HG03025 (cell line): Measurements from ENCODE around the gene PASK.
"Not testable (repeated sequence)": the region's sequence is repeated elsewhere in the genome, so short reads cannot be mapped to it uniquely, and the experiment has no call there.

Experiments
- ATAC-seq: cut with Tn5 transposase; IDR thresholded peaks from one replicate; pipeline ENCODE4 v1.9.1; 2021; ENCODE audit warnings: mild to moderate bottlenecking, moderate library complexity; ENCODE audit not compliant: unreplicated experiment, low FRiP score

Gene PASK

DNA sequence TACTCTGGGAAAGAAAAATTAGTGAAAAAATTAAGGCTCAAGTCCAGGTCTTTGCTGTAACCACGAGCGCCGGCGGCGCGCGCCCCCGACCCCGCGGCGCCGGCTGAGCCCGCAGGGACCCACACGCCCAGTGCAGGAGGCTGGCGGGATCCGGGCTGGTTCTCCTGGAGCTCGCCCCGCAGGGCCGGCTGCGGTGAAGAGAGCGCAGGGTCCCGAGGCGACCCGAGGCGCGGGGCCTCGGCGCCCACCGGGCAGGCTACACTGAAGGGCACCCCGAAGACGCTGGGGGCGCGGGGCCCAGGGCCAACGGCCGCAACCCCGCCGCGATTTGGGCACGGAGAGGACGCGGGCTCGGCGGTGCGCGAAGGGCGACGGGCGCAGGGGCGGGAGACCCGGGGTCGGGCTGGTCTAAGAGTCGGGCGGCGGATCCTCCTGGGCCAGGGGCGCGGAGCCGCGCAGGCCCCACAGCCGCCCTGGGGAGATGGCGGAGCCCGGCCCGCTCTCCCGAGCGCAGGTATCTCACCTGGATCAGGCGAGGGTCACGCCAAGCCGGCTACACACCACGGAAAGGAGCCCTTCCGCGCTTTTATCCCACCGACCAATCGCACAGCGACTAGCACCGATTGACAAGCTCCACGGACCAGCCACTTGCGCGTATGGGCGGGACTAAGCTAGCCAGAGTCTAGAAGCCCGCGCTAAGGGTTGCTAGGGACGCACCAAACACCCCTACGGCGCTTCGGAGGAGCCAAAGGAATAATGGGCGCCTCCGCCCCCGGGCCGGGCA, at the start of gene PASK:
Gene PASK (minus strand): TSS at position 582 of the 784 bp plus-strand sequence. CDS start 6,440 bp downstream, outside the sequence.
- peak; percentile 67 for ATAC-seq

DNA sequence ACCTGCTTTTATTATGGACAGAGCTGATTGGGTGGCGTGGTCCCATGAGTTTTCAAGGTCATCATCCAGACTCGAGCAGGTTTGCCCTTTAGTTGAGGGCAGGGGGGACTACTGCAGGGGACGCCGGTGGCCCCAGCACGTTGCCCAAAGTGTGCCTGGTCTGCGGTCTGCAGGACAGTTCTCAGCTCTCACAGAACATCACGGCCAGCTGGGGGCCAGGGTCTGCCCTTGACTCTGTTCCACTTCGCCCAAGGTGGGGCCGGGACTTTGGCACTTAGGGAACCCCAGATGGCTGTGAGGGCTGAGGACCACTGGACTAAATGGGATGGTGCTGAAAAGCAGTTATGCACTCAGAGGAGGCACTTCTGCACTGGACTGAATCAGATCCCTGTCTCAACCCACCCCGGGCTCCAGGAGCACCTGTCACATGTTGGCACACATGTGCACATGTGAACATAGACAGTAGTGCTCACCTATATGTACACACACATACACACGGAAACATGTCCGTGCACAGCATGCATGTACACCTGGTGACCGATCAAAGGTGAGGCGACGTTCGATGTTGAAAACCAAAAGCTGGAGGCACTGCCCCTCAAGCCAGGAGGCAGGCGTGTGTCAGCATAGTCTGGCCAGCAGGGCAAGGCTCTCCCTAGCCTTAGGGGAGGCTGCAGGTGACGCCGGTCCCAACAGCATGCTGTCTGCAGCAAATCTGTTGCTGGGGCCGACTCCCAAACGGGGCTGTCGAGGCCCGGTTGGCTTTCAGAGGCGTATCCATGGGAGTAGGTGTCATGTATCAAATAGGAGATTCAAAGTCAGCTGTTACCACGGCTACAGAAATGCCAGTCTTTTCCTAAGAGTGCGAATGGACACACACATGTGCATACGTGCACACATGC, 49.4 kb upstream of the PASK start:
- no peak for ATAC-seq

GRCh38 chr2:241197947-241198346, 48.7 kb upstream of the PASK start:
- ATAC-seq: no peak

GRCh38 chr2:241197246-241197645, 48.0 kb upstream of the PASK start:
- not testable (repeated sequence) for ATAC-seq

- ATAC-seq: no peak
Observed at GRCh38 chr2:241195506-241196130, 46.3 kb upstream of the PASK start.

DNA sequence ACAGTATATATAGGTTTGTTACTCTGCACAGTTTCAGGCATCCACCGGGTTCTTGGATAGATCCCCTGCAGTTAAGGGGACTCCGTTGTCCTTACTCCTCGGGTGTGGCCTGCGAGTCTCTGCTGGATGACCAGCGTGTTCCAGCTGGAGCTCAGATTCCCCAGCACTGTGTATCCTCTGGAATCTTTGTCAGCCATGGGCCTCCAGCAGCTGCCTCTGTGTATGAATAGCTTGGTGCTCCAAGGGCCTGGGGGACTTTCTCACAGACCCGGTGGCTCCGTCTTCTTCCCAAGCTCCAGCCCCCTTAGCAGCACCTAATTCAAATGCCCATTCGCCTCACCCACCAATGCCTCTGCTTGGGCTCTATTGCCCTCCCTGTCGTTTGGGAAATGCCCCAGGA, 45.5 kb upstream of the PASK start:
- no peak for ATAC-seq

GRCh38 chr2:241193271-241193670, 44.0 kb upstream of the PASK start:
- ATAC-seq: no peak

DNA sequence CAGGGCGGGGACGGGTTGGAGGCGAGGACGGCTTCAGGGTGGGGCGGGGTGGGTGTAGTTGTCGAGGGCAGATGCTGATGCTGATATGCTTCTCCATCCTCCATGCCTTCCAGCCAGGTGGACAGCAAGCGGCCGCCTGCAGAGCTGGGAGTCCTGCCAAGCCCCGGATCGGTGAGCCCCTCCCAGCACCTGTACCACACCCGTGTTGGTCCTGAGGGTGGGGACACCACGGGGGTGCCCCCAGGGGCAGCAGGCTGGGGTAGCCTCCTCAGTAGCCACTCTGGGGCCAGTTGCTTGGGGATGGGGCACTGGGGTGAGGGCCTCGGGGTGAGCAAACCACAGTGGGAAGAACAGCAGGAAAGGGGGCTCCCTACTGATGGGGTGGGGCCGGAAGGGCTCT, 41.8 kb upstream of the PASK start:
- no peak for ATAC-seq

DNA sequence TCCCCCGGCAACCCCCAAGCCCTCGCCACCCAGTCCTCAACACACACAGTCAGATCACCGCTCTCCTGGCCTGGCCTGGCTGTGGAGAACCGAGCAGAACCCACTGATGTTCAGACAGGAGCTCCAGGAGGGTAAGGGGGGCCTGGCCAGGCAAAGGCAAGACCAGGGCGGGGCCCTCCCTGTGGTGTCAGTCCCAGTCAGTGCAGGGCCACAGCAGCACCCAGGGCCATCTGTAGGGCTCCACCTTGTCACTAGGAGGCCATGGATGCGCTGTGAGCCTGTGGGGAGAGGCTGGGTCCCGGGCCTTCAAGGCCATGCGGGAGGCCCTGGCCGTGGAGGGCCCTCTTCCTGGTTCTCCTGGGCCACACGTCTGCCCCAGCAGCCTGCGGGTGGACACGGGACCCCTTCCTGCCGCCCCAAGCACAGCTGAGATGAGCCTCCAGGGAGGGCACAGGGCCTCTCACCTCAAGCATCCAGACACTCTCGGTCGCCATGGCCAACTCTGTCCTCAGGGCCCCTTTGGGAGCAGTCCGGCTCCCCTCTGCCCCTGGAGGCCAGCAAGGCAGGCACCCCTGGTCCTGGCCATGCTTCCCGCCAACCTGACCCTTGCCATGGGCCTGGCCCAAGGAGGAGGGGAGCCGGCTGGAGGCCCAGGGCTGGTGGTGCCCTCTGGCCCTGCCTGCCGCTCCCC, 41.2 kb upstream of the PASK start:
- no peak for ATAC-seq

GRCh38 chr2:241189856-241190201, 40.6 kb upstream of the PASK start:
- no peak for ATAC-seq

DNA sequence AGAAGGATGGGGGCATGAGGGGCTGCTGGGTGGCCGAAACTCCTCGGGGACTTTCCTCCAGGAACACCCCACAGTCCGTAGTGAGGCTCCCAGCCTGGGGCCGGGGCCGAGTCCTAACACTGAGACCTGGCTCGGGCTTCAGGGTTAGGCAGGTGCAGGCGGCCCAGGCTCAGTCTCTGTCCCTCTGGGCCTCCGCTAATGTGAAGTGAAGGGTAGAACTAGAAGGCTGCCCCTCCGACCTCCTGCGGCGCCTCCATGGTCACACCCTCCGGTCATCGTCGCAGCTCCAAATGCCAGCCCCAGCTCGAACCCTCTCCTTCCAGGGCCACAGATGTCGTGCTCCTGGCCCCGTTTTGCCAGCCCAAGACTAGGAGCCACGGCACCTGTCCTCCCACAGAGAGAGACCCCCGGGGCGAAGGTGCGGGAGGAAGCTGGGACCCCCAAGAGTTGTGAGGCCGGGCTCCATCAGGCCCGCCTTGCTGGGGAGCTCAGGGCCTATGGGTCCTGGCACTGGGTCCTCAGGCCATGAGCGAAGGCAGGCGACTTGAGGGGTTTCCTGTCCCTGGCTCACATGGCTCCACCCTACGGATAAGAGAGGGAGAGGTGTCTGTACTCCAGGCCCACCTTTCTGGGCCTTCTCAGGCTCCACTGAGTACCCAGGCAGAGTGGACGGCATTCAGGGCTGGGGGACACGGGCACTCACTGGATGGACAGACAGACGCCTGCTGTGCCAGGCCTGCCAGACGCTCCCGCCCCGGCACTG, 40.0 kb upstream of the PASK start:
- no peak for ATAC-seq

DNA sequence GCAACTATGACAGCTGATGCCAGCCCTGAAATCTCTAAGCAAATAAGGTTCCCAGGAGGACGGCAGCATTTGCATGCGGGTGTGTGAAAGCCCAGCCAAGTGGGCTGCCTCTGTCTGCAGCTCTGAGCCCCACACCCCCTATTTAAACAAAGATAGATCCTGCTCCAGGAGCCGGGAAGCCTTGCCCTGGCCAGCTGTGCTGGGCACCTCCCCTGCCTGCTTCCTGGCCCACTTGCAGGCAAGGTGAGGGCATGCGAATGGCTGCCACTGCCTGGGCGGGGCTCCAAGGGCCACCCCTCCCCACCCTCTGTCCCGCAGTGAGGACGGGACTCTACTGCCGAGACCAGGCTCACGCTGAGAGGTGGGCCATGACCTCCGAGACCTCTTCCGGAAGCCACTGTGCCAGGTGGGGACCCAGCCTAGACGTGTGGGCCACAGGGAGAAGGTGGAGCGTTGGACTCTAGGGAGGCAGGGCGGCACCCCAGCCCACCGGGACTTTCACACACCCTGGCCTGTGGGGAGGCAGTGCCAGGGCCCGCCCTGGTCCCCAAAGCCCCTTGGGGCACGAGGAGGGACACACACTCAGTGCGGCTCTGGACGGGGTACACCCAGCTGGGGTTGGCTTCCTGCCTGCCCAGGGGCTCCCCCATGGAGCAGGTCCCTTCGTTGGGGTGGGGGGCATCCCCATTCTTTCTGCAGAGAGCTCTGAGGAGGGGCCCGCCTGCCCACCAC, 39.3 kb upstream of the PASK start, which contains the start of gene ANO7:
Gene ANO7 (plus strand): TSS at position 317 of the 732 bp plus-strand sequence. CDS start 1,387 bp downstream, outside the sequence.
- no peak for ATAC-seq

DNA sequence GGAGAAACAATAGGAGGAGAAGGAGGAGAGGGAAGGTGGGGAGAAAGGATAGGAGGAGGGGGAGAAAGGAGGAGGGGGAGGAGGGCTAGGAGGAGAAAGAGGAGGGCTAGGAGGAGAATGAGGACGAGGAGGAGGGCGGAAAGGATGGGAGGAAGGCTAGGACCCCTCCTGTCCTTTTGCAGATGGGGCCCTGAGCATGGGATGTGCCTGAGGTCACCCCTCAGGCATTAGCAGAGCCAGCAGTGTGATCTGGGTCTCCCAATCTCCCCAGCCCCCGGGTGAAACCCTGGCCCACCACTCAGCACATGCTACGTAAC, 38.6 kb upstream of the PASK start:
- no peak for ATAC-seq

GRCh38 chr2:241187101-241187917, 38.0 kb upstream of the PASK start:
- ATAC-seq: no peak

DNA sequence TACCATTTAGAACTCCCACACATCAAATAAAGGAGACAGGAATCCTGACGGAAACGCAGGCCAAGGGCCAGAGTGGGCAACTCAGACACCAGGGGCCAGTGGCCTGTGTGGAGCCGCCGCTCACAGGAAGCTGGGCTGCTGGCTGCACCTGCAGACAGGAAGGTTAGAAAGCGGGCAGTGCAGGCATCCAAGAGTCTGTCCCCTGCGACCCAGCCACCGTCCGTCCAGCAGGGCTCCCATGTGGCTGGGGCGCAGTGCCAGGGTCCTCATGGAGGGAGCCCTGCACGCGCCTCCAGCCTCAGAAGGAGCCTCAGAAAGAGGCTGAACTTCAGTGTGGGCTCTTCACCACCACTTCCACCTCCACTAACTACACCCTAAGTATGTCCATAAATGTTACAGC, 36.7 kb upstream of the PASK start:
- ATAC-seq: no peak

DNA sequence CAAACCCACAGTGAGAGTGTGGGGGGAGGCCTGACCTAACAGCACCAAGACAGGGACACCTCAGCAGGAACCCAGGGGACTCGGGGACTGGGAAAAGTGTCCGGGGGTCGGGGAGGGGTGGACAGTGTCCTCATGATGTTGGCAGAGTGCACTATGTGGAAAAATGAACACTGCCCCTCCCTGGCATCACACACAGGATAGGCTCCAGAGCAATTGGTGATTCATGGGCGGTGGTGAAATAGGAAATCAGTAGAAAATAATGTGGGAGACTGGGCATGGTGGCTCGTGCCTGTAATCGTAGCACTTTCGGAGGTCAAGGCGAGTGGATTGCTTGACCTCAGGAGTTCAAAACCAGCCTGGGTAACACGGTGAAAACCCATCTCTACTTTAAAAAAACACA, 35.6 kb upstream of the PASK start:
- no peak for ATAC-seq

- ATAC-seq: no peak
Observed at GRCh38 chr2:241183221-241183620, 33.9 kb upstream of the PASK start.

DNA sequence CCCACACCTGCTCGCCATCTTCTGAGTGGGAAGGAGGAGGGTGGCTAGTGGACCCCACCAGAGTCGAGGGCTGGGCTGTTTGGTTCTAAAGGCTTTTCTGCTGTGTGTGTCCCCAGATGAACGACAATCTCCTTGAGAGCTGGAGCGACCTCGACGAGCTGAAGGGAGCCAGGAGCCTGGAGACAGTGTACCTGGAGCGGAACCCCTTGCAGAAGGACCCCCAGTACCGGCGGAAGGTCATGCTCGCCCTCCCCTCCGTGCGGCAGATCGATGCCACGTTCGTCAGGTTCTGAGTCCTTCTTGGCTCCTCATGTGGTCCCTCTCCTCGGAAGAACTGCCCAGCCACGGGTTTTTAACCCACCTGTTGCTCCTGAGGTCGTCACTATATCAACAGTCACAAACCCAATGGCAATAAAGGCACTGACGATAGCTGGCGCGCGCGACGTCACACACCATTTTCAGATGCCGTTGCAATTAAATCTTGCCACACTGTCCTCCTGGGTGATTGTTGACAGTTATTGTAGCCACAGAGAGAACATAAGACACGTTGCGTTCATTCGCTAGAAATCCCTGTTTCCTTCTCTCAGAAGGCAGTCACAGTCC, 33.4 kb upstream of the PASK start:
- no peak for ATAC-seq
